Activated CD4-positive, alpha-beta T cell treated with anti-CD3 and anti-CD28 coated beads, Interleukin-2, amount 10 ng/mL, durations not matched to agents 7 days and 5 days (primary cell): Measurements from ENCODE around the gene NXPE1. TPM values are rescaled to one million over a fixed set of nuclear protein-coding genes. Genes with fewer than 3 reads are reported as not detected.

Source experiments
- total RNA-seq, 2 experiments: library from RNA; stranded (reverse); gene quantifications; one replicate each; pipeline ENCODE4 v1.2.3, GENCODE V29; 2021

NXPE1 gene
- total RNA-seq, 2 experiments from 2014 or later, result not detected

Other genes with a start within 250 kb of the NXPE1 start
- gene C11orf71, start 159.4 kb downstream of the NXPE1 start, total RNA-seq, result 1 to 10 TPM; 6.7 to 7.4 TPM
- gene RBM7, start 159.2 kb downstream of the NXPE1 start, total RNA-seq, result 10 to 100 TPM; 34.2 to 49.7 TPM
- 10 to 100 TPM; 73.4 to 77.7 TPM for gene REXO2, start 120.4 kb downstream of the NXPE1 start, total RNA-seq
- gene NXPE4, start 35.9 kb upstream of the NXPE1 start, total RNA-seq, result not detected
- not detected for gene NXPE2, start 118.6 kb upstream of the NXPE1 start, total RNA-seq